H1 (cell line): Measurements from ENCODE around the gene ZBTB47. TPM values are rescaled to one million over a fixed set of nuclear protein-coding genes. Genes with fewer than 3 reads are reported as not detected.

Experiments
- CTCF ChIA-PET: fragments of 300-600 bp; sonication (Branson Sonifier 250); formaldehyde crosslinking; loops from one replicate; lab custom pipeline; 2021; ENCODE audit not compliant: partially characterized antibody; lab: Charles Lee
- POLR2A ChIA-PET: fragments of 300-600 bp; sonication (Branson Sonifier 250); formaldehyde crosslinking; loops from one replicate; lab custom pipeline; 2021; ENCODE audit warnings: inconsistent platforms; ENCODE audit not compliant: partially characterized antibody; lab: Charles Lee
- DNase-seq, 2 experiments: peaks; one replicate each; pipeline versions ENCODE4 v3.0.0 to v3.0.0-alpha.2; 2010 to 2022; ENCODE audit warnings: low spot score in 2 of 2, low read depth in 1 of 2, mixed read lengths in 1 of 2
- FAIRE-seq: peaks from 2 replicates; lab custom pipeline; 2011; peaks lifted over from hg19 to GRCh38; lab: Jason Lieb, UNC
- H2AFZ ChIP-seq: 2 replicates; pipeline ENCODE4 v1.8.1; 2012; ENCODE audit warnings: low read length, inconsistent platforms
- H2AK5ac ChIP-seq: 2 replicates; pipeline ENCODE4 v1.6.1; 2013; ENCODE audit warnings: low read depth, low read length
- H2BK120ac ChIP-seq: replicated peaks from 2 replicates; pipeline ENCODE3; 2013; ENCODE audit warnings: low read depth, low read length, inconsistent platforms
- H2BK12ac ChIP-seq: 2 replicates; pipeline ENCODE4 v1.6.1; 2013; ENCODE audit warnings: low read depth, low read length
- H2BK15ac ChIP-seq: 2 replicates; pipeline ENCODE4 v1.6.1; 2013; ENCODE audit warnings: low read length
- H2BK20ac ChIP-seq: 2 replicates; pipeline ENCODE4 v1.6.1; 2013; ENCODE audit warnings: low read length
- H2BK5ac ChIP-seq: 2 replicates; pipeline ENCODE4 v1.6.1; 2013; ENCODE audit warnings: low read depth, low read length
- H3K14ac ChIP-seq: 2 replicates; pipeline ENCODE4 v1.6.1; 2013; ENCODE audit warnings: inconsistent platforms; ENCODE audit not compliant: insufficient read length
- H3K18ac ChIP-seq: 2 replicates; pipeline ENCODE4 v1.6.1; 2013; ENCODE audit warnings: low read length; ENCODE audit errors: extremely low read depth
- H3K23ac ChIP-seq: 2 replicates; pipeline ENCODE4 v1.6.1; 2013; ENCODE audit warnings: inconsistent platforms; ENCODE audit not compliant: insufficient read length
- H3K23me2 ChIP-seq: 2 replicates; pipeline ENCODE4 v1.6.1; 2013; ENCODE audit warnings: low read depth, low read length
- H3K27ac ChIP-seq: 2 replicates; pipeline ENCODE4 v1.6.1; 2011; ENCODE audit warnings: low read depth, low read length, inconsistent platforms
- H3K27me3 ChIP-seq, 4 experiments: replicated peaks in 1 of 4; 1 replicate in 1 of 4; 2 replicates in 3 of 4; pipeline versions ENCODE4 v1.6.1 to v1.8.1; 2011 to 2013; ENCODE audit warnings: low read length in 3 of 4, mild to moderate bottlenecking in 3 of 4, inconsistent platforms in 2 of 4, mixed read lengths in 2 of 4, moderate library complexity in 1 of 4; ENCODE audit not compliant: control insufficient read depth in 3 of 4, insufficient read depth in 3 of 4; ENCODE audit errors: extremely low read depth in 1 of 4
- H3K36me3 ChIP-seq, 4 experiments: 2 replicates each; pipeline versions ENCODE4 v1.6.1 to v1.8.1; 2011 to 2013; ENCODE audit warnings: mild to moderate bottlenecking in 4 of 4, low read length in 3 of 4, moderate library complexity in 2 of 4, control low read depth in 1 of 4, inconsistent platforms in 1 of 4; ENCODE audit not compliant: insufficient read depth in 4 of 4, control insufficient read depth in 2 of 4
- H3K4ac ChIP-seq: replicated peaks from 2 replicates; pipeline ENCODE3; 2013; ENCODE audit warnings: low read length, low read depth, mixed read lengths, inconsistent platforms; ENCODE audit not compliant: insufficient read length
- H3K4me1 ChIP-seq, 4 experiments: replicated peaks in 1 of 4; 1 replicate in 1 of 4; 2 replicates in 3 of 4; pipeline versions ENCODE4 v1.6.1 to v1.8.1; 2011 to 2013; ENCODE audit warnings: low read length in 3 of 4, inconsistent platforms in 2 of 4, mixed read lengths in 1 of 4; ENCODE audit not compliant: insufficient read depth in 4 of 4, control insufficient read depth in 3 of 4
- H3K4me2 ChIP-seq, 2 experiments: 2 replicates each; pipeline versions ENCODE4 v1.6.1 to v1.8.1; 2011 to 2013; ENCODE audit warnings: low read depth in 2 of 2, low read length in 2 of 2, control low read depth in 1 of 2, inconsistent platforms in 1 of 2, mild to moderate bottlenecking in 1 of 2; ENCODE audit not compliant: insufficient read depth in 1 of 2
- H3K4me3 ChIP-seq, 4 experiments: fragments of 200-600, 300-600 bp in 1 of 4; sonication (generic), shearing (Covaris generic), sonication (Bioruptor Twin) in 1 of 4; 2 replicates each; pipeline versions ENCODE4 v1.5.1 to v1.8.1; 2011 to 2016; ENCODE audit warnings: low read length in 4 of 4, low read depth in 3 of 4, control low read depth in 2 of 4, inconsistent platforms in 2 of 4, mild to moderate bottlenecking in 2 of 4, mixed read lengths in 1 of 4, moderate library complexity in 1 of 4; ENCODE audit not compliant: insufficient read depth in 2 of 4; ENCODE audit errors: extremely low read depth in 1 of 4
- H3K56ac ChIP-seq: replicated peaks from 2 replicates; pipeline ENCODE3; 2013; ENCODE audit warnings: low read depth, mild to moderate bottlenecking, mixed read lengths, low read length, inconsistent platforms; ENCODE audit not compliant: insufficient read length
- H3K79me1 ChIP-seq: 2 replicates; pipeline ENCODE4 v1.6.1; 2013; ENCODE audit warnings: low read depth, low read length, control low read depth
- H3K79me2 ChIP-seq, 2 experiments: 2 replicates each; pipeline versions ENCODE4 v1.6.1 to v1.8.1; 2012 to 2013; ENCODE audit warnings: low read length in 2 of 2, mild to moderate bottlenecking in 2 of 2, inconsistent platforms in 1 of 2; ENCODE audit not compliant: insufficient read depth in 2 of 2, control insufficient read depth in 1 of 2
- H3K9ac ChIP-seq, 4 experiments: replicated peaks in 1 of 4; 1 replicate in 1 of 4; 2 replicates in 3 of 4; pipeline versions ENCODE4 v1.6.1 to v1.8.1; 2011 to 2013; ENCODE audit warnings: low read depth in 3 of 4, low read length in 3 of 4, control low read depth in 2 of 4, mild to moderate bottlenecking in 2 of 4, moderate library complexity in 2 of 4, inconsistent platforms in 1 of 4; ENCODE audit errors: extremely low read depth in 1 of 4
- H3K9me3 ChIP-seq, 2 experiments: 2 replicates each; pipeline versions ENCODE4 v1.6.1 to v1.8.1; 2012 to 2013; ENCODE audit warnings: mild to moderate bottlenecking in 2 of 2, moderate library complexity in 2 of 2, control low read depth in 1 of 2, inconsistent platforms in 1 of 2, low read depth in 1 of 2, low read length in 1 of 2, mixed read lengths in 1 of 2; ENCODE audit not compliant: insufficient read depth in 2 of 2
- H4K20me1 ChIP-seq, 2 experiments: replicated peaks in 1 of 2; 2 replicates each; pipeline versions ENCODE3 to v1.8.1; 2011 to 2013; ENCODE audit warnings: inconsistent platforms in 2 of 2, low read length in 2 of 2, mild to moderate bottlenecking in 1 of 2; ENCODE audit not compliant: insufficient read depth in 2 of 2, control insufficient read depth in 1 of 2
- H4K5ac ChIP-seq: 2 replicates; pipeline ENCODE4 v1.6.1; 2013; ENCODE audit warnings: low read length, low read depth, mixed read lengths, inconsistent platforms; ENCODE audit not compliant: insufficient read length
- H4K8ac ChIP-seq: 2 replicates; pipeline ENCODE4 v1.8.0; 2013; ENCODE audit warnings: mild to moderate bottlenecking, moderate library complexity, low read length, inconsistent platforms; ENCODE audit not compliant: insufficient read depth; ENCODE audit errors: extremely low read depth
- H4K91ac ChIP-seq: replicated peaks from 2 replicates; pipeline ENCODE3; 2013; ENCODE audit warnings: low read length, mixed read lengths, inconsistent platforms; ENCODE audit not compliant: insufficient read length
- BRCA1 ChIP-seq: IDR thresholded peaks from 2 replicates; pipeline ENCODE4 v1.6.1; 2012; ENCODE audit warnings: low read depth, low read length, improper control_type of control experiment
- CBX8 ChIP-seq: fragments of 300-800, 300-1000 bp; sonication (generic); IDR thresholded peaks from 2 replicates; pipeline ENCODE4 v1.7.1; 2016; ENCODE audit warnings: low read depth, low read length, borderline replicate concordance
- CHD1 ChIP-seq: IDR thresholded peaks from 2 replicates; pipeline ENCODE4 v1.6.1; 2012; ENCODE audit warnings: low read depth, low read length, improper control_type of control experiment
- CREB1 ChIP-seq: IDR thresholded peaks from 2 replicates; pipeline ENCODE4 v1.6.1; 2012; ENCODE audit warnings: inconsistent platforms
- FOSL1 ChIP-seq: IDR thresholded peaks from 2 replicates; pipeline ENCODE4 v1.6.1; 2011; ENCODE audit warnings: mild to moderate bottlenecking, low read depth, low read length, moderate library complexity; ENCODE audit not compliant: insufficient read depth
- GABPA ChIP-seq: IDR thresholded peaks from 2 replicates; pipeline ENCODE4 v1.6.1; 2011; ENCODE audit warnings: mild to moderate bottlenecking, low read length, moderate library complexity, borderline replicate concordance; ENCODE audit not compliant: insufficient read depth
- JUN ChIP-seq: IDR thresholded peaks from 2 replicates; pipeline ENCODE4 v1.6.1; 2011; ENCODE audit warnings: low read depth, mild to moderate bottlenecking, improper control_type of control experiment, low read length
- JUND ChIP-seq: IDR thresholded peaks from 2 replicates; pipeline ENCODE4 v1.6.1; 2011; ENCODE audit warnings: mild to moderate bottlenecking, improper control_type of control experiment, low read length
- KDM4A ChIP-seq: IDR thresholded peaks from one replicate; pipeline ENCODE4 v1.7.1; 2012; ENCODE audit warnings: low read depth, mild to moderate bottlenecking, moderate library complexity, low read length, inconsistent platforms; ENCODE audit not compliant: severe bottlenecking
- NANOG ChIP-seq: IDR thresholded peaks from 2 replicates; pipeline ENCODE4 v1.6.1; 2011; ENCODE audit warnings: low read length, low read depth, mild to moderate bottlenecking, inconsistent platforms; ENCODE audit not compliant: insufficient read depth, poor library complexity, severe bottlenecking
- NRF1 ChIP-seq: IDR thresholded peaks from 2 replicates; pipeline ENCODE4 v1.6.1; 2011; ENCODE audit warnings: mild to moderate bottlenecking, low read depth, low read length, improper control_type of control experiment
- SP4 ChIP-seq: IDR thresholded peaks from 2 replicates; pipeline ENCODE4 v1.6.1; 2012; ENCODE audit warnings: low read length, inconsistent platforms
- SRF ChIP-seq: IDR thresholded peaks from 2 replicates; pipeline ENCODE4 v1.6.1; 2011; ENCODE audit warnings: mild to moderate bottlenecking, low read depth, low read length, moderate library complexity
- WGBS, 2 experiments: shearing (Covaris generic) in 1 of 2; methylation state at CpG; one replicate each; pipeline versions ENCODE4 v1.1.6 to v1.1.7; 2013 to 2015; ENCODE audit warnings: low lambda C conversion rate in 2 of 2, mixed read lengths in 2 of 2, inconsistent platforms in 1 of 2, low coverage in 1 of 2, missing lambda C conversion rate in 1 of 2; ENCODE audit not compliant: insufficient replicate concordance in 2 of 2, insufficient coverage in 1 of 2, insufficient read length in 1 of 2; ENCODE audit errors: extremely low coverage in 1 of 2, missing lambda C conversion rate in 1 of 2; 5-methylcytosine and 5-hydroxymethylcytosine counted together
- polyA plus RNA-seq, 7 experiments: library from polyadenylated mRNA; depleted of rRNA in 3 of 7; stranded (reverse) in 5 of 7; unstranded in 2 of 7; fragments of >200 nt in 5 of 7; fragments of 200-250 nt in 2 of 7; gene quantifications; 1 replicate in 5 of 7; 2 replicates in 1 of 7; 4 replicates in 1 of 7; pipeline versions ENCODE4 v1.2.1 to v1.2.3, GENCODE V29; 2011 to 2013; ENCODE audit warnings: missing spikeins in 2 of 7, mixed read lengths in 2 of 7
- total RNA-seq: library from RNA; stranded (reverse); fragmentation: NEBNext Ultra II Directional; extraction: Animal tissue kit (Norgen Biotek cat#: 25700); gene quantifications from 2 replicates; pipeline ENCODE4 v1.2.1, GENCODE V29; 2021

Gene ZBTB47
- total and polyA plus RNA-seq, 2 of the 8 experiments (the other 6 are each of a cell fraction or from before 2014, with no cell fraction given): 2.8 to 4.1 TPM

DNA sequence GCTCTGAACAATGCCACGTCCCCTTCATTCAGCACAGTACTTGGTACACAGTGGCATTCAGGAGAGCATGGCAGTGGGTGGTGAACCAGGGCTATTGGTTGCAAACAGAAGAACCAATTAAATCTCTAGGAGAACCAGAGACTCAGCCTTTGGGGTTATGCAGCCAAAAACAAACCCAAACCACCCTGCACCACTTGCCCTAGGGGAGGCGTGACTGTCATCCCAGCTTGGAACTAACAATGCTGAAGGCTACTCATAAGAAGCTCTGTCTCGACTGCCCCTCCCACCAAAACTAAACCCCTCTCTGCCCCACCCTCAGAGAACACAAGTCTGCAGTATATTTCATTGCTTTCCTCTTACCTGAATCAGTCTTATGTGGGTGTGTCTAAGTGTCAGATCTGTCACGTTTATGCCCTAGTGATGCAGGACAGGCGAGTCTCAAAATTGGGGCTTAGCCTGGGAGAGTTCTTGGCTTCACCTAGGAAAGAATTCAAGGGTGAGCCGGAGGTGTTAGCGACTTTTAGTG is 16.6 kb downstream of the ZBTB47 start:
- Histone ChIP-seq H3K14ac (no peak overlapping the region), H4K8ac (no peak overlapping the region), H3K23me2 (no peaks in the 10 kb centered on the region), H3K27ac (no peak overlapping the region), H2BK20ac (no peak overlapping the region), H3K4me1 (peaks cover 0 to 7% (median 0%) of the 10 kb centered on the region in 4 experiments; a peak in 2 of 7 replicates), H3K9ac (no peak overlapping the region), H4K91ac (no peak overlapping the region), H2BK12ac (no peak overlapping the region), H2BK5ac (no peak overlapping the region), H2AFZ (no peak overlapping the region), H3K23ac (no peak overlapping the region), H2BK120ac (no peak overlapping the region), H3K56ac (no peak overlapping the region), H2AK5ac (no peak overlapping the region), H3K18ac (no peak overlapping the region), H3K4me2 (no peak overlapping the region), H3K9me3 (0 out of 4 replicates have a peak, but pooled peaks cover 0 to 2% of the 10 kb centered on the region in 2 experiments), H3K4me3 (no peak overlapping the region), H3K4ac (no peak overlapping the region), H2BK15ac (no peak overlapping the region), H3K79me2 (no peaks in the 10 kb centered on the region), H3K27me3 (peaks cover 0 to 2% (median 0%) of the 10 kb centered on the region in 4 experiments; a peak in 2 of 7 replicates), H3K36me3 (no peaks in the 10 kb centered on the region), H4K20me1 (peaks cover 0 to 2% of the 10 kb centered on the region in 2 experiments), H4K5ac (no peak overlapping the region), H3K79me1 (no peaks in the 10 kb centered on the region)
- DNase-seq: no peak
- no peak for FAIRE-seq
- POLR2A ChIA-PET: interaction anchor here (0.6 to 2.5 kb wide), 5 partner anchors 8 to 78 kb away, joined by 3 to 7 read pairs (median 4); partner anchors contain the start of gene ZBTB47
- WGBS, 2 experiments: 87% methylated on average over 7 of the region's 7 CpGs; no CpG with 5 or more reads in 1 of the 2 experiments
- CTCF ChIA-PET: interaction anchor here (0.7 to 1.9 kb wide), 9 partner anchors 9 to 109 kb away, joined by 3 to 15 read pairs (median 5); no protein-coding TSS in a partner anchor
- TF ChIP-seq JUN: no peak
- no peak for TF ChIP-seq GABPA
- TF ChIP-seq BRCA1: no peak
- no peak for TF ChIP-seq NRF1
- no peak for TF ChIP-seq CBX8
- TF ChIP-seq NANOG: no peak
- TF ChIP-seq FOSL1: no peak
- TF ChIP-seq KDM4A: no peak
- TF ChIP-seq SRF: no peak
- TF ChIP-seq JUND: no peak
- no peak for TF ChIP-seq SP4
- TF ChIP-seq CREB1: no peak
- no peak for TF ChIP-seq CHD1
